ENCODE results near the gene MAP3K19.

DNA sequence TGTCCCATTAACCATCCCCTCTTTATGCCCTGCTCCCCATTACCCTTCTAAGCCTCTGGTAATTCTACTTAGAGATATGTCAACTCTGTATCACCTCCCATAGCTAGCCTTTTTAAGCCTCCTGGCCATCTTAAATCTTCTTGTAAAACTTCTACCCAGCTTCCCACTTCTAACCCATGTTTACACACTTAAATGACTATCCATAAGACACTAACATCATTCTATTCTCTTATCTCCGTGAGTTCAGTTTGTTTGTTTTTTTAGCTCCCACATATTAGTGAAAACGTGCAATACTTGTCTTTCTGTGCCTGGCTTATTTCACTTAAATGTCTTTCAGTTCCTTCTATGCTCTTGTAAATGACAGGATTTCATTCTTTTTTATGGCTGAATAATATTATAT is 47.3 kb upstream of the MAP3K19 start:
- TF ChIP-seq POLR2A (IDR thresholded peaks at IDR 0.05) (no peak), POLR2AphosphoS5 (IDR thresholded peaks at IDR 0.05) (no peak)

All from transverse colon (tissue), 3 donors.